ENCODE data around the gene PHOX2A.
A peak's percentile ranks its signal among the peaks of the same experiment; 100 is the strongest.

The PHOX2A gene

GRCh38 chr11:72226701-72227100 lies 17.3 kb downstream of the PHOX2A start:
- no peak overlapping the region for H3K4me3 ChIP-seq (ENCODE audit: control insufficient read depth, low read depth, low read length)
- no peak for TF ChIP-seq CTCF (conservative IDR thresholded peaks at IDR 0.05; ENCODE audit: control insufficient read depth, insufficient read depth, low read depth, low read length)
- no peak for DNase-seq (ENCODE audit: low read depth)

DNA sequence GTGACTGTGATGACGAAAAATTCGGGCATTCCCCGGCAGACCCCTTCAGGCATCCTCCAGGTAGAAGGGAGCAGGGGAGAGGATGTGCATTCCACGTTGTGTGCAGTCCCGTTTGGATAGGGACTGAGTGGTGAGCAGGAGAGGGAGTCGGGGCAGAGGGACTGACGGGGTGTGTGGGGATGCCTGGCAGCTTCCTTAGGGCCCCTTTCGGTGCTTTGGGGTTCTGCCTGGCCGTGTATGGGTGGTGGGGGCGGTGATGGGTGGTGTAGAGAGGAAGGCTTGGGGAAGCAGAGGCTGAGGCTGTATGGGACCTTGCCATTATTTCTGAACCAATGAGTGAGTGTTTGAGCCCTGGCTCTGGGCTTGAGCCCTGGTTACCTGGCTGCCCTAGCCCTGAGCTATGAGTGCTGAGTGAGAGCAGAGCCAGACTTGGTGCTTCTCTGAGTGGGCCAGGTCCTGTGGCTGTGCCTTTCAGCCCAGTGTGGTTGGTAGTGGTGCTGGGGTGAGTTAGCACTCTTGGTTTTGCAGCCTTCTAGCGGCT lies 18.5 kb downstream of the PHOX2A start:
- peak overlapping the region; percentile 88 for H3K4me3 ChIP-seq (ENCODE audit: control insufficient read depth, low read depth, low read length)
- TF ChIP-seq CTCF (conservative IDR thresholded peaks at IDR 0.05; ENCODE audit: control insufficient read depth, insufficient read depth, low read depth, low read length), result no peak
- DNase-seq (ENCODE audit: low read depth), result peak; percentile 7

DNA sequence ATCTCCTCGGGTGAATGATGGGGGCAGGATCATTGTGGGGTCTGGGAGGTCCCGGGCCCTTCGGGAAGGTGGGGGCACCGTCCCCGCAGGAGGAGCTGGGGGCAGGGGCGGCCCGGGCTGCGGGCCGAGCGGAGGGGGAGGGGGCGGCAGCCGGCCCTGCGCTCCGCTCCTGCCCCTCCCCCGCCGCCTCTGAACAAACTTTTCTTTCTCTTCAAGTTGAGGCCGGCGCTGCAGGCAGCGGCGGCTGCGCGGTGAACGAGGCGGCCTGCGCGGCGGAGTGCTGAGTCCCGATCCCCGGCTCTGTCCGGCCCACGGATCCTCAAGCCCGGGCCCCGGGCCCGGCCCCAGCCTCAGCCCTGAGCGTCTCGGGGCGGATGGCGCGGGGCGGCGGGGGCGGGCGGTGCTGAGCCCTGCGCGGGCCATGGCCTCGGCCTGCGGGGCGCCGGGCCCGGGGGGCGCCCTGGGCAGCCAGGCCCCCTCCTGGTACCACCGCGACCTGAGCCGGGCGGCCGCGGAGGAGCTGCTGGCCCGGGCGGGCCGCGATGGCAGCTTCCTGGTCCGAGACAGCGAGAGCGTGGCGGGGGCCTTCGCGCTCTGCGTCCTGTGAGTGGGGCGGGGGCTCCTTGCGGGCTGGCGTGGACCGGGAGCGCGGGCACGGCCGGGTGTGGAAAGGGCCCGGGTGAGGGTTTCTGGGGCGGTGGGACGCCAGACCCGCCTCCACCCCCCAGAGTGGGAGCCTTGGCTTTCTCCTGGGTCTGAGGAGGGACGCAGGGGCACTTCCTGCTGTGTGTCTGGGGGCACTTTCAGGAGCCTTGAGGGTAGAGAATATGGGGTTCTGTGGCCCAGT lies 19.2 kb downstream of the PHOX2A start, which contains the start of gene INPPL1:
TSS of gene INPPL1 (plus strand) at position 204 of the 847 bp plus-strand sequence. CDS start at position 422, 218 bp downstream.
- no peak for TF ChIP-seq CTCF (conservative IDR thresholded peaks at IDR 0.05; ENCODE audit: control insufficient read depth, insufficient read depth, low read depth, low read length)
- peak within 1 kb of the TSS; percentile 88 for H3K4me3 ChIP-seq (ENCODE audit: control insufficient read depth, low read depth, low read length)
- peak; percentile 18 for DNase-seq (ENCODE audit: low read depth)

- TF ChIP-seq CTCF (conservative IDR thresholded peaks at IDR 0.05; ENCODE audit: control insufficient read depth, insufficient read depth, low read depth, low read length), result no peak
- peak overlapping the region; percentile 88 for H3K4me3 ChIP-seq (ENCODE audit: control insufficient read depth, low read depth, low read length)
- peak; percentile 41 for DNase-seq (ENCODE audit: low read depth)
These were observed 20.1 kb downstream of the PHOX2A start for GRCh38 chr11:72223615-72224563.

GRCh38 chr11:72222907-72223614 lies 20.9 kb downstream of the PHOX2A start:
- DNase-seq (ENCODE audit: low read depth), result peak; percentile 76
- TF ChIP-seq CTCF (conservative IDR thresholded peaks at IDR 0.05; ENCODE audit: control insufficient read depth, insufficient read depth, low read depth, low read length), result no peak
- peak overlapping the region; percentile 88 for H3K4me3 ChIP-seq (ENCODE audit: control insufficient read depth, low read depth, low read length)
